Thoracic aorta endothelial cell (primary cell): ENCODE measurements around the gene HMOX2. TPM values are rescaled to one million over a fixed set of nuclear protein-coding genes. Genes with fewer than 3 reads are reported as not detected.

Experiments used
- small RNA-seq: library from RNA; depleted of rRNA; stranded (forward); fragments of <200 nt; gene quantifications from one replicate; pipeline ENCODE3, GENCODE V24; 2012
- total RNA-seq: library from RNA; depleted of rRNA; stranded (reverse); fragments of >200 nt; gene quantifications from 2 replicates; pipeline ENCODE4 v1.2.3, GENCODE V29; 2012

Gene HMOX2
- total RNA-seq: 93.8 and 114 TPM in 2 replicates

GRCh38 chr16:4475880-4476788, at the start of gene HMOX2:
Gene HMOX2, plus strand, starts transcription at chr16:4476398. Its CDS starts 29,127 bp downstream, at chr16:4505525.

GRCh38 chr16:4474192-4474961, 1.8 kb upstream of the HMOX2 start, which contains the start of gene NMRAL1:
Gene NMRAL1, minus strand, starts transcription at chr16:4474625. Its CDS starts 493 bp downstream, at chr16:4474132.

GRCh38 chr16:4538350-4539235, 62.4 kb downstream of the HMOX2 start, which contains the start of gene CDIP1:
Gene CDIP1, minus strand, starts transcription at chr16:4538773. Its CDS starts 24,643 bp downstream, at chr16:4514130.

GRCh38 chr16:4556112-4556511, 79.9 kb downstream of the HMOX2 start, which contains the start of gene C16orf96:
Gene C16orf96, plus strand, starts transcription at chr16:4556340. Its CDS starts 150 bp downstream, at chr16:4556490.

Small RNA genes lying within 50 kb of the gene (small RNA-seq; reads per million reads assigned to genes)
- gene AC012676.2: not detected

Other genes starting within 250 kb of the HMOX2 start
- 0.07 and 0.13 TPM in 2 replicates for gene SRL, start 234.3 kb upstream of the HMOX2 start, total RNA-seq
- gene TFAP4, start 203.4 kb upstream of the HMOX2 start, total RNA-seq: 8.6 and 10.2 TPM in 2 replicates
- gene GLIS2, start 160.3 kb upstream of the HMOX2 start, total RNA-seq: 1.2 and 2.2 TPM in 2 replicates
- gene PAM16, start 125.1 kb upstream of the HMOX2 start, total RNA-seq: 18.1 and 23.6 TPM in 2 replicates
- 0.13 and 0.22 TPM in 2 replicates for gene VASN, start 104.5 kb upstream of the HMOX2 start, total RNA-seq
- gene CORO7, start 59.8 kb upstream of the HMOX2 start, total RNA-seq: 52.1 and 62.2 TPM in 2 replicates
- gene DNAJA3, start 50.5 kb upstream of the HMOX2 start, total RNA-seq: 44.4 and 59.3 TPM in 2 replicates
- 51.7 and 60.1 TPM in 2 replicates for gene NMRAL1, start 1.8 kb upstream of the HMOX2 start, total RNA-seq
- 21.3 and 26.1 TPM in 2 replicates for gene CDIP1, start 62.4 kb downstream of the HMOX2 start, total RNA-seq
- 0.07 TPM in 1 of 2 replicates, not detected in the other for gene C16orf96, start 79.9 kb downstream of the HMOX2 start, total RNA-seq
- gene UBALD1, start 138.5 kb downstream of the HMOX2 start, total RNA-seq: 5.7 and 6.1 TPM in 2 replicates
- 38.4 and 52.8 TPM in 2 replicates for gene MGRN1, start 148.4 kb downstream of the HMOX2 start, total RNA-seq
- gene NUDT16L1, start 217.2 kb downstream of the HMOX2 start, total RNA-seq: 14.4 and 20.1 TPM in 2 replicates